ENCODE data around the gene CDC34. TPM values are rescaled to one million over a fixed set of nuclear protein-coding genes. Genes with fewer than 3 reads are reported as not detected.

CDC34 gene
- total and polyA plus RNA-seq, 9 of the 15 experiments (the other 6 are each of a cell fraction or from before 2014, with no cell fraction given): 0.80 to 203 (median 65.5) TPM

GRCh38 chr19:556611-557382 is 25.2 kb downstream of the CDC34 start (continued):
- TF ChIP-seq ZBTB40 (IDR thresholded peaks at IDR 0.05) (no peak), ZBTB40 (CRISPR knock-in tag; IDR thresholded peaks at IDR 0.05) (no peak), TEAD4 (IDR thresholded peaks at IDR 0.05; ENCODE audit: low read length) (no peak), TEAD4 (CRISPR knock-in tag; IDR thresholded peaks at IDR 0.05; ENCODE audit: borderline replicate concordance) (no peak), SPI1 (IDR thresholded peaks at IDR 0.05; ENCODE audit: borderline replicate concordance, low read depth, low read length) (no peak), POLR2A (conservative IDR thresholded peaks at IDR 0.05) (no peak), GTF2A2 (tag; IDR thresholded peaks at IDR 0.05) (no peak), MTA3 (IDR thresholded peaks at IDR 0.05; ENCODE audit: borderline replicate concordance) (no peak), ZNF57 (CRISPR knock-in tag; IDR thresholded peaks at IDR 0.05) (no peak)
- TF ChIP-seq, protein P1, sequence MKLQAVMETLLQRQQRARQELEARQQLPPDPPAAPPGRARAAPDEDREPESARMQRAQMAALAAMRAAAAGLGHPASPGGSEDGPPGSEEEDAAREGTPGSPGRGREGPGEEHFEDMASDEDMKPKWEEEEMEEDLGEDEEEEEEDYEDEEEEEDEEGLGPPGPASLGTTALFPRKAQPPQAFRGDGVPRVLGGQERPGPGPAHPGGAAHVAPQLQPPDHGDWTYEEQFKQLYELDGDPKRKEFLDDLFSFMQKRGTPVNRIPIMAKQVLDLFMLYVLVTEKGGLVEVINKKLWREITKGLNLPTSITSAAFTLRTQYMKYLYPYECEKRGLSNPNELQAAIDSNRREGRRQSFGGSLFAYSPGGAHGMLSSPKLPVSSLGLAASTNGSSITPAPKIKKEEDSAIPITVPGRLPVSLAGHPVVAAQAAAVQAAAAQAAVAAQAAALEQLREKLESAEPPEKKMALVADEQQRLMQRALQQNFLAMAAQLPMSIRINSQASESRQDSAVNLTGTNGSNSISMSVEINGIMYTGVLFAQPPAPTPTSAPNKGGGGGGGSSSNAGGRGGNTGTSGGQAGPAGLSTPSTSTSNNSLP (IDR thresholded peaks at IDR 0.05; ENCODE audit: borderline replicate concordance, low read depth, low read length): no peak

All from K562 (cell line).